Upper lobe of right lung (tissue), 1 donor: ENCODE measurements around the gene EPB41L4A. TPM values are rescaled to one million over a fixed set of nuclear protein-coding genes. Genes with fewer than 3 reads are reported as not detected.

Experiments used
- ATAC-seq: fragments of 200-7000 bp; cut with Tn5 transposase; one replicate; pipeline ENCODE4 v1.9.1; 2020; ENCODE audit warnings: mild to moderate bottlenecking, moderate library complexity
- DNase-seq: peaks from one replicate; pipeline ENCODE4 v3.0.0-alpha.2; 2020
- H3K27ac ChIP-seq: fragments of 200-600 bp; one replicate; pipeline ENCODE4 v1.8.0; 2022
- H3K27me3 ChIP-seq: fragments of 200-600 bp; one replicate; pipeline ENCODE4 v1.8.0; 2022; ENCODE audit warnings: mild to moderate bottlenecking
- H3K36me3 ChIP-seq: fragments of 200-600 bp; one replicate; pipeline ENCODE4 v1.8.0; 2022
- H3K4me1 ChIP-seq: fragments of 200-600 bp; one replicate; pipeline ENCODE4 v1.8.0; 2022
- H3K4me3 ChIP-seq: fragments of 200-600 bp; one replicate; pipeline ENCODE4 v1.8.0; 2022; ENCODE audit warnings: mild to moderate bottlenecking
- H3K9me3 ChIP-seq: fragments of 200-600 bp; one replicate; pipeline ENCODE4 v1.8.0; 2022
- CTCF ChIP-seq: fragments of 200-600 bp; IDR thresholded peaks from one replicate; pipeline ENCODE4 v1.8.0; 2022; ENCODE audit warnings: antibody characterized with exemption
- intact Hi-C: fragments of 100-400 bp; cut with DNase I; formaldehyde crosslinking; loops from one replicate; pipeline ENCODE4 v1.11.0; 2022
- total RNA-seq: library from RNA; stranded (reverse); fragmentation: NEBNext Ultra II Directional; extraction: Animal tissue kit (Norgen Biotek cat#: 25700); gene quantifications from one replicate; pipeline ENCODE4 v1.2.1, GENCODE V29; 2021
- donor health status: DM: no; HTN: yes; CAD: no; lungs with severe emphysema.

The EPB41L4A gene
- total RNA-seq, 1 donor from 2014 or later, result 35.2 TPM

DNA sequence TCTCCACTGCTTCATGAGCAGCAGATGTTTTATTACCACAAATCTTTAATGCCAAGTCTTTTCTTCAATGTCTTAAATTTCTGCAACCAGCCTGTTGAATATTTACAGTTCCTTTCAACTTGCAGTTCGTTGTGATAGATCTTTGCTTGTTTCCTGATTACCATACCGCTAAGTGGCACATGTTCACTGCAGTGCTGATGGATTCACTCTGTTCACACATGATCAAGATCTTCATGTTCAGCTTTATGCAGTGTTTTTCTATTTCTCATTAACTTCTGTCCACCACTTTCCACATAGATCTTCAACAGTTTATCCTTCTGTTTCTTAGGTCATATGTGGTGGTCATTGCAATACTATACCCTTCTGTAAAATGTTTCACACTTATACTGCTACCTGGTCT lies 280.6 kb downstream of the EPB41L4A start:
- no peak for TF ChIP-seq CTCF
- ATAC-seq (no peak), DNase-seq (no peak)
- H3K4me1 ChIP-seq, result peaks cover 16% of the 10 kb centered on the region
- H3K27me3 ChIP-seq, result no peaks in the 10 kb centered on the region
- no peaks in the 10 kb centered on the region for H3K9me3 ChIP-seq
- no peak overlapping the region for H3K27ac ChIP-seq
- no peaks in the 10 kb centered on the region for H3K36me3 ChIP-seq
- intact Hi-C loops, result no loop called here
- no peak overlapping the region for H3K4me3 ChIP-seq

DNA sequence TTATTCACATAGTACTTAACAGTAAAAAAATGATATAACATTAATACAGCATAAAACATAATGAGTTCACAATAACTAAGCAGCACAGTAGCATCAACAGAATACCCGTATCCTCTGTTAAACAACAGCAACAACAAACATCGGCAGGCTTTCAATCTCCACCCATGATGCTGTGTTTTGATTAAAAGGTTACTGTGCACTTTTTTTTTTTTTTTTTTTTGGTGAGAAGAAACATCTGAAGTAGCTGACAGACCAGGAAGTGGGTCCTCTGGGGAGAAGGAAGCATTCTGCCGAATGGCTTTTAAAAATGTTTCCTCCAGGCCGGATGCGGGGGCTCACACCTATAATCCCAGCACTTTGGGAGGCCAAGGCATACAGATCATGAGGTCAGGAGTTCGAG lies 282.3 kb downstream of the EPB41L4A start:
- Histone ChIP-seq H3K4me3 (no peak overlapping the region), H3K27ac (no peak overlapping the region), H3K36me3 (no peaks in the 10 kb centered on the region), H3K27me3 (no peaks in the 10 kb centered on the region), H3K4me1 (no peaks in the 10 kb centered on the region), H3K9me3 (no peaks in the 10 kb centered on the region)
- ATAC-seq (no peak), DNase-seq (no peak)
- TF ChIP-seq CTCF, result no peak
- intact Hi-C loops, result no loop called here

DNA sequence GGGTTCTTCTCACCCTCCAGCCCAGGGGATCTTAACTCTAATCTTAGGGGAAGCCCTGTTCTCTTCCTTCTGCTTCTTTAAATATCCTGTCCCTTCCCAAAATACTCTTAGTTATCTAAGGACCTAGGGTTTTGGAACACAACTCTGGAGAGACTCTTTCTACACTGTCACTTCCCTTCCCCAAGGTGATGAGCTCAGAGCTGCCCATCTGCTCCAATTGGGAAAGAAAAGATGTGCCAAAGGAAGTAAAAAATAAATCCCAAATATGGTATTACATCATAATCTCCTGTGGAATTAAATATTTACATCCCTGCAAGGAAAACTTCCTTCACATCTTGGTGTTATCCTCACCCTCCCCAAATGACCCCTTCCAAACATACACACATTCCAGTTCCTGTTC lies 291.2 kb downstream of the EPB41L4A start:
- DNase-seq (no peak), ATAC-seq (no peak)
- no peaks in the 10 kb centered on the region for H3K4me1 ChIP-seq
- H3K36me3 ChIP-seq, result no peaks in the 10 kb centered on the region
- H3K9me3 ChIP-seq, result no peaks in the 10 kb centered on the region
- no peak for TF ChIP-seq CTCF
- intact Hi-C loops, result no loop called here
- H3K27ac ChIP-seq, result no peak overlapping the region
- no peaks in the 10 kb centered on the region for H3K27me3 ChIP-seq
- H3K4me3 ChIP-seq, result no peak overlapping the region

DNA sequence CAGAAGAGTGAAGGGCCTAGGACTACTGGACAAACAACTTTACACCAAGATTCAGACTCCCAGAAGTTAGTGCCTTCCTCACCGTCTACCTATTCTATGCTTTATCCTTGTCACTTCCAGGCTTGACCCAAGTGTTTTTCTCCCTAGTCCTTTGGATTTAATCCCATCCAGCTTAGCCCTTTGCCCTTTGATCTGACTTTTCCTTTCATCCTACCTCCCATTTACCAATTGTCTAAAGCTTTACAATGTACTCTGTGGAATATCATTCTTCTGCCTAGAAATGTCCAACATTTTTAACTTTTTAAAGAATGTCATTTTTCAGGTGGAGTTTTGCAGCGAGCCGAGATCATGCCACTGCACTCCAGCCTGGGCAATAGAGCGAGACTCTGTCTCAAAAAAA lies 292.1 kb downstream of the EPB41L4A start:
- no peak for ATAC-seq
- intact Hi-C loops, result no loop called here

GRCh38 chr5:112125903-112126302 lies 293.2 kb downstream of the EPB41L4A start:
- Histone ChIP-seq H3K4me1 (no peaks in the 10 kb centered on the region), H3K4me3 (no peak overlapping the region), H3K36me3 (no peaks in the 10 kb centered on the region), H3K27ac (no peak overlapping the region), H3K9me3 (no peaks in the 10 kb centered on the region), H3K27me3 (no peaks in the 10 kb centered on the region)
- no peak for TF ChIP-seq CTCF
- intact Hi-C loops, result no loop called here
- DNase-seq, result no peak
- ATAC-seq, result no peak

More for the DNA sequence above, 292.1 kb downstream of the EPB41L4A start:
- H3K4me3 ChIP-seq, result no peak overlapping the region
- DNase-seq, result no peak
- no peaks in the 10 kb centered on the region for H3K4me1 ChIP-seq
- no peak overlapping the region for H3K27ac ChIP-seq
- H3K27me3 ChIP-seq, result no peaks in the 10 kb centered on the region
- TF ChIP-seq CTCF, result no peak
- no peaks in the 10 kb centered on the region for H3K9me3 ChIP-seq
- no peaks in the 10 kb centered on the region for H3K36me3 ChIP-seq

GRCh38 chr5:112124788-112125187 lies 294.3 kb downstream of the EPB41L4A start:
- intact Hi-C loops, result no loop called here
- H3K27me3 ChIP-seq, result no peaks in the 10 kb centered on the region
- DNase-seq (no peak), ATAC-seq (peak; percentile 62)
- H3K27ac ChIP-seq, result no peak overlapping the region
- no peaks in the 10 kb centered on the region for H3K9me3 ChIP-seq
- H3K4me1 ChIP-seq, result no peaks in the 10 kb centered on the region
- no peak overlapping the region for H3K4me3 ChIP-seq
- H3K36me3 ChIP-seq, result no peaks in the 10 kb centered on the region
- TF ChIP-seq CTCF, result no peak
